GM19193 (cell line): ENCODE measurements around the gene C10orf90.

ENCODE experiments used
- POLR2A ChIP-seq: IDR thresholded peaks from 4 replicates; pipeline ENCODE4 v1.6.1; 2011; ENCODE audit not compliant: insufficient read depth, insufficient read length; ENCODE audit errors: extremely low read depth

The C10orf90 gene

DNA sequence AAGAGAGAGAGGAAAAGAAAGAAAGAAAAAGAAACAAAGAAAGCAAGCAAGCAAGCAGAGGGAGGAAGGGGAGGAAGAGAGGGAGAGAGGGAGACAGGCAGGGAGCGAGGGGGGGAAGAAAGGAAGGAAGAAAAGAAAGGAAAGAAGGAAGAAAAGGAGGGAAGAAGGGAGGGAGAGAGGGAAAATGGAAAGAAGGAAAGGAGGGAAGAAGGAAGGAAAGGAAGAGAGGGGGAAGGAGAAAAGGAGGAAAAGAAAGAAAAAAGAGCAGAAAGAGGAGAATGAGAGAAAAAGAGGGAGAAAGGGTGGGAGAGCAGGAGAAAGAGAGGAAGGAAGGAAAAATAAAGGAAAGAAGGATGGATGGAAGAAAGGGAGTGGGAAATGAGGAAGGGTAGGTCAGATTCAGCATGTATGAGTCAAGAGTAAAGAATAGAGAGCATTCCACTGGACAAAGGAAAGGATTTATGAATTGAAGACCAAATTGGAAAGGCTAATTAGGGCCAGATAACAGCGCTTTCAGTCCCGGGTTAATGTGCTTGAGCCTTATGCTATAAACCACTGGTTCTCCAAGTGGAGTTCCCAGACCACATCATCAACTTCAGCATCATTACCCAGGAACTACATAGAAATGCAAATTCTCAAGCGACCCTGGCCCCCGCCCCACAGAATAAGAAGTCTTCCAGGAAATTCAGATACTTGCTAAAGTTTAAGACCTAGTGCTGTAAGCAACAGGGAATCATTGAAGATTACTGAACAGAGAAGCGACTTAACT, 85.1 kb downstream of the C10orf90 start:
- no peak for TF ChIP-seq POLR2A

DNA sequence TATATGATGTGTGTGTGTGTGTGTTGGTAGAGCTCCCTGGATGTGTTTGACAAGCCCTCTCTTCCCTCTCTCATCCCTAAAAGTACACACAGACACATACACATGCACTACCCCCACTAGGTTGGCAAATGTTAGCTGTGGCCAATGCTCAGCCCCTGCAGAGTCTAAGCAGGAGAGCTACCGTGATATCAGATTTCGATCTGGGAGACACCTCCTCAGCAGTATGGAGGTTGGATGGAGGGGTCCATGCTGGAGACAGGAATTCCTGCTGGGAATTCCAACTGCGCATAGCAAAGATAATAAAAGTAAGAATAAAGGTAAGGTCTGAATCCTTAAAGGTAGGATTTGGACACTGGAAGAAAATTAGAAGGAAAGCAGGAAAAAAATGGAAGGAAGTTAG, 85.7 kb downstream of the C10orf90 start:
- no peak for TF ChIP-seq POLR2A

DNA sequence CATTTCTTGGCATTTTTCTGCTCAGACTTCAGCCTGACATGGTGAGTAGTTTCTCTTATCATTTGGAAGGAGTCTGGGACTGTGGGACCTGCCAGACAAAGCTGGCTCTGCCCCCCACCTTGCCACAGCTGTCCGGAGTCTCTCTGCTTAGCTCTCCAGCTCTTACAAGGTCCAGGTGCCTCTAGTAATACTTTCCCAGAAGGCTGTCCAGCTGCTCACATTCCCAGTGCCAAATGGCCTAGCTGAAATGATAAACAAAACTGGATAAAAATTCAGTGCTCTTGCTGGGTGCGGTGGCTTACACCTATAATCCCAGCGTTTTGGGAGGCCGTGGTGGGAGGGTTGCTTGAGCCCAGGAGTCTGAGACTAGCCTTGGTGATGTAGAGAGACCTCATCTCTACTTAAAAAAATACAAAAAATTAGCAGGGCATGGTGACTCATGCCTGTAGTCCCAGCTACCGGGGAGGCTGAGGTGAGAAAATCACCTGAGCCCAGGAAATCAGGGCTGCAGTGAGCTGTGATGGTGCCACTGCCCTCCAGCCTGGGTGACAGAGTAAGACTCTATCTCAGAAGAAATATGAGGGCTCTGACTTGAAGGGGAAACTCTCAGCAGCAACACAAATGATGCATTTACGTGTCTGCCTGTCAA, 86.8 kb downstream of the C10orf90 start:
- no peak for TF ChIP-seq POLR2A

DNA sequence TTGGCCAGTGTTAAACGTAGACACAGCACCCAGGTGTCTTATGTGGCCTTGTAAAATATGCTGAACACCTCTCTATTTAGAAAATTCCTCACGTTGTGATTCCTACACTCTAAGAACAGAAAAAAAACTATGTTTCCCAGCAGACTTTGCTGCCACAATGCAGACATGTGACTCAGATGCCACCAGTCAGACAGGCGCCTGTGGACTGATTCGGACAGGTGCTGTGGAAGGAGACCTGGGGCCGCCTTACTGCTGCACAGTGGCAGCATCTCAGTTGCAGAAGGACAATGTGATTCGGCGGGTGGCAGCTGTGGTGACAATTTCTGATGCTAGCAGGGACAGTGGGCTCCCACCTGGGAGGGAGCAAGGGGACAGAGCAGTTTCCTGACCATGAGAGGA, 88.8 kb downstream of the C10orf90 start:
- TF ChIP-seq POLR2A, result no peak

DNA sequence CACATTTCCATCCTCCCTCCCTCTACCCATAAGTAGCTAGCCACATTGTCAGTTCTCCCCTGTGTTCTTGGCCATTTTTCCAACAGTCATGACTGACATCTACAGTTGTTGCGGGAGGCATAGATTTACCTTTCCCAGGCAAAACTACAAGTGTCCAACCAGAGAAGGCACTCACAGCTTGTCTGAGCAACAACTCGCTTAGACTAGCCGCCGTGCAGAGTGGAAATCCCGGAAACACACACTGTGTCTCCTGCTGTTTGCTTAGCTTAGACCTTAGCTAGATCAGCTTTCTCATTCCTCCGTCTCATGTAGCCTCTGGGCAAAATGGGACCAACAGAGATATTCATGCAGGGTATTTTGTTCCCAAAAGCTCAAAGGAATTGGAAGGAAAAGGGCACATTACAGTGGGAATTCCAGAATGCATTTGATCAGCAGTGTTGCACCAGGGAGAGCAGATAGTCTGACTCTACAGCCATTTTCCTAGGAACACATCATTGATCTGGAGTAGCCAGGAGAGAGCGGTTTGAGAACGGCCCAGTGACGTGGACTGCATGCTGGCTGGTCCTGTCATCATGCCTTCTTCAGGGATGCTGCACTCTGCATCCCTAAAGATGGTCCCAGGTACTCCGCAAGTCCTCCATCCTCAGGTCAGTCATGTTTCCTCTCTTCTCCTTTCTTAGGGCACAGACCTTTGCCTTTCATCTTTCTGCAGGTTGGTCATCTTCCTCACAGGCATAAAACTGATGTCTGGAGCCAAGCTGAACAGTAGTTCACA, 89.4 kb downstream of the C10orf90 start:
- no peak for TF ChIP-seq POLR2A

DNA sequence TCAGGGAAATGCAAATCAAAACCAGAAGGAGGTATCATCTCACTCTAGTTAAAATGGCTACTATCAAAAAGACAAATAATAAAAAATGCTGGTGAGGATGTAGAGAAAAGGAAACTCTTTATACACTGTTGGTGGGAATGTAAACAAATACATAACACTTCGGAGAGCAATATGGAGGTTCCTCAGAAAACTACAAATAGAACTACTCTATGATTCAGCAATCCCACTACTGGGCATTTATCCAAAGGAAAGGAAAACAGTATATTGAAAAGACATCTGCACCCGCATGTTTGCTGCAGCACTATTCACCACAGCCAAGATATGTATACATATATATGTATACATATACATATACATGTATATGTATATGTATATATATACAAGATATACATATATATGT, 94.2 kb downstream of the C10orf90 start:
- TF ChIP-seq POLR2A, result no peak

DNA sequence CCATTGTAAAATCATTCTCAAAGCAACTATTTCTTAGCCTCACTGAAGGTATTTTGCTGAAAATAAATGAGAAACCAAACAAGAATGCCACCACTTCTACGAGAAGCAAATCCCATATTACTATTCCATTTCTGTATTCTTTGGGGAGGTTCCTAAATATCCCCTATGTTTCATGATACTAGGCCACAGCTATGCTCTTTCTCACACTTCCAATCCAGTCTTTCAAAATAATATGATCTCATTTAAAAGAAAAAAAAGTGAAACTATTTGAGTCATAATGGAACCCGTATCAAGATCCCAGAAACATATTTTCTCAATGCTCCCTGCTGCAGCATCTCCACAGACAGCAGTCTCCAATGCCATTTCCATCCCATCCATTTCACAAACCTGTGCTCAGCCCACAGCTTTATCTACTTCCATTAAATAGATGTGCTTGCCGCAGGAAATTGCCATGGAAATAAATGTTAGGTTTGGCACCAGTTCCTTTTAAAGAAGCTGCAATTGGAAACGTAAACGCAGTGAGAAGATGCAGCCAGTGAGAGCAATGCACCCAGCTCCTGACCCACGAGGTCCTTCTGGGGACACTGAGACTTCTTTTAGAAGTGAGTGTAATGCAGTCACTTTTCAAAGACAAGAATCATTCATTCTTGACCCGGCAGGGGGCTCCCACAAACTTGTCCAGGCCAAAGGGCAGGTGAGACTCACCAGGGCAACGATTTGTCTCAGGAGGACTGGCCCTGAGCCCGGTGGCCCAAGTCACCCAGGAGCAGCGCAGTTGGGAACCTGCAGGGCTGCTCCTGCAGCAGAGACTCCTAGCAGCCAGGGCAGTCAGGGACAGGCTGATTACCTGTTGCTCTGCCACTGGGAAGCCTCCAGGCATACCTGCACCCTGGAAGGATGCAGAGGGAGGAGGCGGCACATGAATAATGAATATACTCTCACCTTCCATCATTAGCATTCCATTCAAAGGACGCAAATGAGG, 99.6 kb downstream of the C10orf90 start:
- TF ChIP-seq POLR2A, result no peak

DNA sequence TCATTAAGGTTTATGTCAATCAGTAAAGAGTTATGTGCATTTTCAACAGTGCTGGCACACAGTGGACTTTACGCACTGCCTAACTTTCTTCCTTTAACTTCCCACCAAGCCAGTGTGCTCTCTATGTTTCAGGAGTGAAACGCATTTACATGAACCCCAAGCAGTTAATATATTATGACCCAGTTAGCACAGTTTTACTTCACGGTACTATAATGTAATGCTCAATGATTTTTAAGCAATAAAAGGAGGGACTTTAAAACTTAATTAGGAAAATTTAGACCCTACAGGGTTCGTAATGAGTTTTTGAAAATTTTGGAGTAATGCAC, 100.3 kb downstream of the C10orf90 start:
- no peak for TF ChIP-seq POLR2A

DNA sequence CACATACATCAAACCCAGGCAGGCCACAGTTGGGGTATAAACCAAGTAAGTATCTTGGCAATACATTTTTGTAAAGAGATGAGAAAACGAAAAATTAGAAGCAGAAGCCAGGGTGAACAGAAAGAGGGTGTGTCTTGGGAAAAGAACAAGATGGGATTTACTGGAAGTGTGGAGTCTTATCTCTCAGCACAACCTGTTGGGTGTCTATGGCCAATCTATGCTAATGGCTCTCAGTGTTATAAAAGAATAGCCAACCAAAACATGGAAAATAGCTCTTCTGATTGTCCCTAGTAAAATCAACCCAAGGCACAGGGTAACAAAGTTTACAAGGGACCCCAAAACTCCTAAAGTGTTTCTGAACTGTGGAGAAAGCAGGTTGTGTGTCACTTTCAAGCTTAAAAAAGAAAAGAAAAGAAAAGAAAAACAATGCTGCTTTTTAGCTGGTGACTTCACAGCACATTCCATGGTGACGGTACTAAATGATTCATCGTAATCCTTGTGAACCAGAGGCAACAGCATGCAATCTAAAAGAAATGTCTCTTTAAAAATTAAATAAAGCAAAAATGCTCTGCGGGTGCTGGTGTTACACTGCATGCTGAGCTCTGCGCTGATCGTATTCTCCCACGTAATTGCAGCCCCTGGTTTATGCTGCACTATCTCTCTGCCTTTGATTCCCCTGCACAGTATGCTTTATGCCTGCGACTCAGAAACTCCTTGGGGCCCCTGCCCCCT, 100.8 kb downstream of the C10orf90 start:
- TF ChIP-seq POLR2A, result no peak

DNA sequence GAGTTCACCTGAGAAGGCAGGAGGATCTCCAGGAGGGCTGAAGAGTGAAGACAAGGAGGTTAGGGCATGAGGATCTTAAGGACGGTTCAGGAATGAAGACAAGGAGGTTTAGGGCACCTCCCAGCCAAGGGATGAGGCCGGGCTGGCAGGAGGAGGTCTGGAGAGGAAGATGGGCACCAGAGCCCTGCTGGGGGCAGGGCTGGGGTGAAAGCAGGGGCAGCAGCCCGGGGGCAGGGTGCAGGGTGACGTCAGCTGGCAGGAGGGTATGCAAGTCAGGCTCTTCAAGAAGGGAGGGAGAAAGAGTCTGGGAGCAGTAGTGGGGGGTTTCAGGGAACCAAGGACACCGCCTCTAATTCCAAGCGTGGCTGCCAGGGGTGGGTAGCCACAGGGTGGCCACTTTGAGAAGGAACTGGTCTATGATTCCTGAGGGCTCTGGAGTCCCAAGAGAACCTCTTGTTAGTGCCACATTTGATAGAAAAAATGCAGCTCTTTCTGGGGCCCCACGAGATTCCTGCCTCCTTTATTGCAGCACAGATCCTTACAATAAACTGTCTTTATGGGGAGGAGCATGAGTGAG, 101.6 kb downstream of the C10orf90 start:
- TF ChIP-seq POLR2A, result no peak

DNA sequence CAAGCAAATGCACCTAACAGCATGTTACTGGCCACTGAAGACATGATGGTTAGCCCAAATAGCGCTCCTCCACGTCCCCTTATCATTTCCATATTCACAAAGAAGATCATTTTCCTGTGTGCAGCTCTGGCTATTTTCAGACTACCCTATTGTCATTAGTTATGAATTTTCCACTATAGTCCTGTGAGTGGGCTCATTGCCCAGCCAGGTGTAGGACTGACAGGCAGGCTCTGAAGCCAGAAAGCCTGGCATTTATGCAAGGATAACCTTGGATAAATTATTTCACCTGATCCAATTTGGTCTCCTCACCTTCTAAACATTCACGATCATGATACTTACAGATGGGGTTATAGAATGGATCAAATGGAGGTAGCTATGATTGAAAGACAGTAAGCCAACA, 104.6 kb downstream of the C10orf90 start:
- no peak for TF ChIP-seq POLR2A

DNA sequence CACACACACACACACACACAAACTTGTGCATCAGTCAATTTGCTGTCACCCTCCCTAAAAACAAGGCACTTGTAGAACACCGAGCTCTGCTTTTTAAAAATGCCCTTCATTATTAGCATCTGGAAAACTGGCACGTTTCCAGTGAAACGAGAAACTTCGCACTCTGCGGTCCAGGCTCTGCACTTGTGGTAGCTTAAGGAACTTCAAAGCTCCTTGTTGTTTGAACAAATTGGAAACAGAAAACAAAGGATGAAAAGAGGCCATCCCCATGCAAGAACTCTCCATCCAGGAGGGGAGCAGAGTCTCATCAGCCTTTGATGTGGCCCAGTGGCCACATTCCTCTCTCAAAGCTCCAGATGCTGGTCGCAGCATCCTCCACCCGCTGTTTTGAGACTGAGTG, 105.1 kb downstream of the C10orf90 start:
- no peak for TF ChIP-seq POLR2A

DNA sequence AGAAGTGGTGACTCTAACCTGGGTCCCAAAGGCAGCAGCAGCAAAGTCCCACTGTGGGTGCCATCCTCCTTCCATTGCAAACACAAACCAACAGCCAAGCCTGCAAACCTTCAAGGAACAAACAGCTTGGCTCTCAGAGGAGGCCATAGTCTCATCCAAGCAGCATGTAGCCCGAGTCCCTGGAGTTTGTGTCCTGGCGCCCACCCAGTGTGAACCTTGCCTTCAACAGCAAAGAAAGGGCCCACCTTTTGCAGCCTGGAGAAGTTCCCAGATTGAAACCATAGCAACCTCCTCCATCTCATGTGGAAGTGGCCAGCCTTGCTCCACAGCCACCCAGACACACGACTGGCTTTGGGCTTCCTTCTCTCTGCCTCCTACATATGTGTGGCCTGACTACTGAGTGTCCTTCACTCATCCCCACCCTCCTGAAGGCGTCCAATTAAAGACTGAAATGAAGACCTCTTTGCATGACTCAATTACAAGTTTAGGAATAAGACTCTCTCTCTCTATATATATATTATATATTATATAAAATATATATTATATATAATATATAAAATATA, 106.1 kb downstream of the C10orf90 start:
- no peak for TF ChIP-seq POLR2A
